GM12873 (cell line): Measurements from ENCODE around the gene INO80.
A peak's percentile ranks its signal among the peaks of the same experiment; 100 is the strongest.

Experiments
- CTCF ChIP-seq: IDR thresholded peaks from 2 replicates; pipeline ENCODE4 v1.5.1; 2012; ENCODE audit warnings: low read depth, mild to moderate bottlenecking, moderate library complexity, low read length, control low read depth; ENCODE audit not compliant: insufficient read depth; ENCODE audit errors: missing control alignments

INO80 gene

GRCh38 chr15:40948706-40949473, 167.2 kb downstream of the INO80 start:
- TF ChIP-seq CTCF: no peak

- TF ChIP-seq CTCF: no peak
These were observed 171.4 kb downstream of the INO80 start for GRCh38 chr15:40944510-40945296.

- TF ChIP-seq CTCF: no peak
These were observed 172.2 kb downstream of the INO80 start for GRCh38 chr15:40943764-40944365.

DNA sequence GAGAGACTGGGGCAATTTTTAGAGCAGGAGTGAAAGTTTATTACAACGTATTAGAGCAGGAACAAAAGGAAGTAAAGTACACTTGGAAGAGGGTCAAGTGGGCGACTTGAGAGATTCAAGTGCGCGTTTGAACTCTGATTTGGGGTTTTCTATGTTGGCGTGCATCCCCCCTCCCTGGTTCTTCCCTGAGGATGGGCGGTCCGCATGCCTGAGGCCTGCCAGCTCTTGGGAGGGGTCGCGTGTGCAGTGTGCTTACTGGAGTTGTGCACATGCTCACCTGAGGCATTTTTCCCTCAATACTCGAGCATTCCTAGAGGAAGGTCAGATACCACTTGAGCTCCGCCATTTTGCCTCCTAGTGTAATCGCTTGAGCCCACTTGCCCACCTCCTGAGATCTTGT, 173.2 kb downstream of the INO80 start:
- TF ChIP-seq CTCF: no peak

- no peak for TF ChIP-seq CTCF
These were observed 173.7 kb downstream of the INO80 start for GRCh38 chr15:40942337-40942854.

- TF ChIP-seq CTCF: peak; percentile 50
These were observed 174.3 kb downstream of the INO80 start for GRCh38 chr15:40941528-40942336.

DNA sequence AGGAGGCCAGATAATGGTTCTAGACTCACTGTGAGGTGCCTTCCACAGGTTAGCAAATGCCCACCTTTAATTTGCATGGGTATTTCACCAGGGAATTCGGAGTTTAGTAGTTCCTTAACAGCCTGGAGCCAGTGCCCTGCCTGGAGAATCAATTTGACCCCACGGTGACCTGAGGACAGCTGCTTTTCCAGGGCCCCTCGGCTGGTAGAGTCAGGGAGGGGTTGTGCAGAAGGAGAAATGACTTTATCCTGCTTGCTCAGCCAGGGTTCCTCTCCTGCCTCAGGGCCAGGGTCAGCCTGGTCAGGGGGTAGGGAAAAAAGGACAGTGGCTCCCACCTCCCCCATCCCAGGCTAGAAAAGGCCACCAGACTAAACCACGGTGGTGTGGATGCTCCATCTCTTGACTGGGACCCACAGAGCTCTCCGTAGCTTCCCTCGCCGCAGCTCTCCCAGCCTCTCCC, 175.0 kb downstream of the INO80 start:
- TF ChIP-seq CTCF: no peak
